ENCODE results near the gene SAMD13. TPM values are rescaled to one million over a fixed set of nuclear protein-coding genes. Genes with fewer than 3 reads are reported as not detected.

Gene SAMD13
- total and polyA plus RNA-seq, 2 donors (not counting 3 experiments of a cell fraction or from before 2014, with no cell fraction given): 1.2 to 4.8 TPM

GRCh38 chr1:84253891-84254290 is 47.6 kb upstream of the SAMD13 start:
- BruUV-seq (replicated peaks): no TSS peak
- Histone ChIP-seq H3K27me3 (ENCODE audit: control insufficient read depth in 2 of 2, insufficient read depth in 2 of 2, low read length in 2 of 2) (no peaks in the 10 kb centered on the region), H3K9me1 (replicated peaks; ENCODE audit: control insufficient read depth, extremely low read depth, insufficient read depth, low read length) (no peaks in the 10 kb centered on the region), H3K36me3 (ENCODE audit: control insufficient read depth in 2 of 2, extremely low read depth in 1 of 2, insufficient read depth in 2 of 2, low read length in 2 of 2) (no peaks in the 10 kb centered on the region), H3K9ac (replicated peaks; ENCODE audit: extremely low read depth, insufficient read depth, low read length) (no peak overlapping the region), H3K4me3 (replicated peaks in 1 of 3; ENCODE audit: insufficient read depth in 1 of 3, low read depth in 1 of 3, low read length in 3 of 3) (no peak overlapping the region), H3K9me3 (replicated peaks; ENCODE audit: control insufficient read depth, insufficient read depth, low read length) (no peaks in the 10 kb centered on the region), H4K20me1 (replicated peaks; ENCODE audit: control insufficient read depth, extremely low read depth, insufficient read depth, low read length) (no peaks in the 10 kb centered on the region), H3K4me1 (ENCODE audit: control insufficient read depth, extremely low read depth, insufficient read depth, low read length) (peaks cover 12% of the 10 kb centered on the region), H2AFZ (ENCODE audit: low read depth, low read length) (peak overlapping the region; percentile 73), H3K79me2 (ENCODE audit: control insufficient read depth, insufficient read depth, low read length) (no peaks in the 10 kb centered on the region), H3K4me2 (ENCODE audit: insufficient read depth, low read length) (peak overlapping the region; percentile 40), H3K27ac (ENCODE audit: insufficient read depth, low read depth, low read length) (peak overlapping the region; percentile 53)
- peak; percentile 74 for DNase-seq (ENCODE audit: low read depth, low spot score)
- peak; percentile 59 for FAIRE-seq
- dilution Hi-C loops (cut with MboI; ENCODE audit: extremely low pct_ligation_motif_present, low sequenced_read_pairs): no loop called here
- TF ChIP-seq POLR2AphosphoS5 (IDR thresholded peaks at IDR 0.05; ENCODE audit: insufficient read depth, low read depth, low read length): peak; percentile 44
- no peak for TF ChIP-seq MAX (IDR thresholded peaks at IDR 0.05; ENCODE audit: insufficient read depth, insufficient read length)
- TF ChIP-seq MYC (IDR thresholded peaks at IDR 0.05; ENCODE audit: low read depth, low read length): no peak
- no peak for TF ChIP-seq POLR2A (IDR thresholded peaks at IDR 0.05; ENCODE audit: low read depth, low read length)
- peak; percentile 49 for TF ChIP-seq GATA2 (IDR thresholded peaks at IDR 0.05; ENCODE audit: insufficient read depth, insufficient read length, low read depth, low read length)
- peak; percentile 29 for TF ChIP-seq JUN (IDR thresholded peaks at IDR 0.05; ENCODE audit: borderline replicate concordance, insufficient read depth, insufficient read length, low read depth)
- no peak for TF ChIP-seq EZH2 (IDR thresholded peaks at IDR 0.05; ENCODE audit: borderline replicate concordance, low read depth, low read length, severe bottlenecking)
- TF ChIP-seq FOS (IDR thresholded peaks at IDR 0.05; ENCODE audit: borderline replicate concordance, insufficient read depth, low read length): peak; percentile 73
- no peak for TF ChIP-seq CTCF (IDR thresholded peaks at IDR 0.05; ENCODE audit: extremely low read depth in 1 of 2, insufficient read depth in 1 of 2, low read depth in 1 of 2, low read length in 2 of 2)
- ChIA-PET POLR2A (no interaction called here), CTCF (interaction anchor here (0.9 kb wide), 1 partner anchor 67 kb away, joined by 3 read pairs; no protein-coding TSS in a partner anchor)
- intact Hi-C loops (cut with micrococcal nuclease): no loop called here

Measured in endothelial cell of umbilical vein (primary cell).